Keratinocyte (primary cell): ENCODE measurements around the gene CUEDC1.

ENCODE experiments used
- EZH2 ChIP-seq: IDR thresholded peaks from one replicate; pipeline ENCODE4 v1.6.1; 2012; ENCODE audit warnings: inconsistent platforms, mild to moderate bottlenecking, low read length, moderate library complexity
- TF ChIP-seq, protein P1 (sequence below), 3 experiments: IDR thresholded peaks in 1 of 3; conservative IDR thresholded peaks in 1 of 3; optimal IDR thresholded peaks in 1 of 3; 2 replicates in 2 of 3; 3 replicates in 1 of 3; pipeline versions ENCODE3 to v1.5.1; 2011; ENCODE audit warnings: low read length in 3 of 3, mild to moderate bottlenecking in 3 of 3, moderate library complexity in 2 of 3, control low read depth in 1 of 3, inconsistent platforms in 1 of 3; ENCODE audit not compliant: insufficient read depth in 2 of 3; ENCODE audit errors: extremely low read depth in 1 of 3

GRCh38 chr17:57915544-57915943 is 39.7 kb downstream of the CUEDC1 start:
- TF ChIP-seq, protein P1, sequence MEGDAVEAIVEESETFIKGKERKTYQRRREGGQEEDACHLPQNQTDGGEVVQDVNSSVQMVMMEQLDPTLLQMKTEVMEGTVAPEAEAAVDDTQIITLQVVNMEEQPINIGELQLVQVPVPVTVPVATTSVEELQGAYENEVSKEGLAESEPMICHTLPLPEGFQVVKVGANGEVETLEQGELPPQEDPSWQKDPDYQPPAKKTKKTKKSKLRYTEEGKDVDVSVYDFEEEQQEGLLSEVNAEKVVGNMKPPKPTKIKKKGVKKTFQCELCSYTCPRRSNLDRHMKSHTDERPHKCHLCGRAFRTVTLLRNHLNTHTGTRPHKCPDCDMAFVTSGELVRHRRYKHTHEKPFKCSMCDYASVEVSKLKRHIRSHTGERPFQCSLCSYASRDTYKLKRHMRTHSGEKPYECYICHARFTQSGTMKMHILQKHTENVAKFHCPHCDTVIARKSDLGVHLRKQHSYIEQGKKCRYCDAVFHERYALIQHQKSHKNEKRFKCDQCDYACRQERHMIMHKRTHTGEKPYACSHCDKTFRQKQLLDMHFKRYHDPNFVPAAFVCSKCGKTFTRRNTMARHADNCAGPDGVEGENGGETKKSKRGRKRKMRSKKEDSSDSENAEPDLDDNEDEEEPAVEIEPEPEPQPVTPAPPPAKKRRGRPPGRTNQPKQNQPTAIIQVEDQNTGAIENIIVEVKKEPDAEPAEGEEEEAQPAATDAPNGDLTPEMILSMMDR (optimal IDR thresholded peaks at IDR 0.05 in 1 of 3, IDR thresholded peaks at IDR 0.05 in 1 of 3, conservative IDR thresholded peaks at IDR 0.05 in 1 of 3; ENCODE audit: extremely low read depth in 1 of 3, insufficient read depth in 2 of 3, low read length in 3 of 3): no peak
- no peak for TF ChIP-seq EZH2
